ENCODE data around the gene ANKS1B.
"Not testable (repeated sequence)": the region's sequence is repeated elsewhere in the genome, so short reads cannot be mapped to it uniquely, and the experiment has no call there.

Gene ANKS1B

DNA sequence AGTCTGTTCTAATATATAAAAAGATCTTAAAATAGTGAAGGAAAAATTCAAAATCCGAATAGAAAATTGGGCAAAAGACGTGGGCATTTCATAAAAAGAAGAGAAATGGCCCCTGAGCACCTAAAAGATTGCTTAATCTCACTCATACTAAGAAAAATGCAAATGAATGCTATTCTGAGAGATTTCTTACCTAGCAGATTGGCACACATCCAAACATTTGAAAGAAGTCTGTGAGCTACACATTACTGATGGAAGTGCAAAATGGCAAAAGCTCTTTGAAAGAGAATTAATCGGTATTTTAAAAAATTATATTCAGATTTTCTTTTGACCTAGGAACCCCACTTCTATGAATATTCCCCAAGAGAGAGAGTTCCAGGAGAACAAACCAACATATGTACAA, 617.6 kb downstream of the ANKS1B start:
- no peaks in the 10 kb centered on the region for H3K36me3 ChIP-seq (ENCODE audit: insufficient read depth, insufficient read length, low read length)
- TF ChIP-seq ZNF274 (IDR thresholded peaks at IDR 0.05; ENCODE audit: low read depth, low read length) = no peak
- no peak for TF ChIP-seq YY1 (IDR thresholded peaks at IDR 0.05; ENCODE audit: insufficient read depth, insufficient read length)
- TF ChIP-seq SUZ12 (IDR thresholded peaks at IDR 0.05; ENCODE audit: extremely low read depth, insufficient read depth, insufficient read length) = no peak
- no peak for DNase-seq (ENCODE audit: low read depth, low spot score)
- no peaks in the 10 kb centered on the region for H3K9me3 ChIP-seq (ENCODE audit: insufficient read depth, low read length)
- H3K4me3 ChIP-seq (ENCODE audit: insufficient read length, low read depth) = no peak overlapping the region
- no peaks in the 10 kb centered on the region for H3K4me1 ChIP-seq (ENCODE audit: insufficient read depth, insufficient read length)
- no peak overlapping the region for H3K9ac ChIP-seq (ENCODE audit: insufficient read length, low read depth)
- H3K27me3 ChIP-seq (ENCODE audit: insufficient read depth, insufficient read length) = no peaks in the 10 kb centered on the region

DNA sequence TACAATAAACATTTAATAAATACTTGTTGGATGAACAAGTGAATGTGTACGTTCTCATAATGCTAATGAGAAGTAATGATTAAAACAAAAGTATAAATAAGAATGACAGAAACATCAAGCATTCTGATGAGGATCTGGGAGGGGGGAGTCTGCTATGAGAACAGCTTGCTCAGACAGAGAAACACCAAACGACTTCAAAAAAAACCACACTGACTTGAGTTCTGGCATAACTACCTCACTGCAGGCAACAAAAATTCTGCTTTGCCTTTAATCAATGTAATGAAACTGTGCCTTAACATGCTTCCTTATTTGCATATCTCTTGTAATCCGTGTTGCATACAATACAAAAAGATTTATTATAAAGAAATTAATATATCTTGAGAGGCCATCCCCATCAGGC, 632.5 kb downstream of the ANKS1B start:
- Histone ChIP-seq H3K4me3 (ENCODE audit: insufficient read length, low read depth) (no peak overlapping the region), H3K9ac (ENCODE audit: insufficient read length, low read depth) (no peak overlapping the region), H3K36me3 (ENCODE audit: insufficient read depth, insufficient read length, low read length) (no peaks in the 10 kb centered on the region), H3K4me1 (ENCODE audit: insufficient read depth, insufficient read length) (no peaks in the 10 kb centered on the region), H3K9me3 (ENCODE audit: insufficient read depth, low read length) (no peaks in the 10 kb centered on the region), H3K27me3 (ENCODE audit: insufficient read depth, insufficient read length) (no peaks in the 10 kb centered on the region)
- no peak for TF ChIP-seq YY1 (IDR thresholded peaks at IDR 0.05; ENCODE audit: insufficient read depth, insufficient read length)
- no peak for TF ChIP-seq ZNF274 (IDR thresholded peaks at IDR 0.05; ENCODE audit: low read depth, low read length)
- no peak for TF ChIP-seq SUZ12 (IDR thresholded peaks at IDR 0.05; ENCODE audit: extremely low read depth, insufficient read depth, insufficient read length)
- no peak for DNase-seq (ENCODE audit: low read depth, low spot score)

DNA sequence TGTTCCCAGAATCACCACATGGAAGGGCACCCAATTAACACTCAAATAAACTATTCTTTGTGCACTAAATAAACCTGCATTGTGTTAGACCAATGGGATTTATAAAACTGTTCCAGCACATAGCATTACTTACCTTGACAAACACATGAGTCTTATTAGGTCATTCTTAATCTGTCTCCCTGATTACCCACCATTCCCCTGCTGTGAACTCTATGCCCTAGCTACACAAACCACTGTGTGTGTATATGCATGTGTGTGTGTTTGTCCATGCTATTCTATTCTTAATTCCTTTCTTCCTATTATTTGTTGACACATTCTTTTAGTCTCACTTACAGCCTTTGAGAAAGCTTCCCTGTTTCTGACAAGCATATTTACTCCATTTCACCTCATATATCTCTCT, 640.8 kb downstream of the ANKS1B start:
- no peaks in the 10 kb centered on the region for H3K27me3 ChIP-seq (ENCODE audit: insufficient read depth, insufficient read length)
- no peaks in the 10 kb centered on the region for H3K36me3 ChIP-seq (ENCODE audit: insufficient read depth, insufficient read length, low read length)
- no peaks in the 10 kb centered on the region for H3K9me3 ChIP-seq (ENCODE audit: insufficient read depth, low read length)
- H3K4me3 ChIP-seq (ENCODE audit: insufficient read length, low read depth) = no peak overlapping the region
- no peaks in the 10 kb centered on the region for H3K4me1 ChIP-seq (ENCODE audit: insufficient read depth, insufficient read length)
- no peak for TF ChIP-seq YY1 (IDR thresholded peaks at IDR 0.05; ENCODE audit: insufficient read depth, insufficient read length)
- no peak for TF ChIP-seq ZNF274 (IDR thresholded peaks at IDR 0.05; ENCODE audit: low read depth, low read length)
- no peak for TF ChIP-seq SUZ12 (IDR thresholded peaks at IDR 0.05; ENCODE audit: extremely low read depth, insufficient read depth, insufficient read length)
- no peak overlapping the region for H3K9ac ChIP-seq (ENCODE audit: insufficient read length, low read depth)
- DNase-seq (ENCODE audit: low read depth, low spot score) = no peak

DNA sequence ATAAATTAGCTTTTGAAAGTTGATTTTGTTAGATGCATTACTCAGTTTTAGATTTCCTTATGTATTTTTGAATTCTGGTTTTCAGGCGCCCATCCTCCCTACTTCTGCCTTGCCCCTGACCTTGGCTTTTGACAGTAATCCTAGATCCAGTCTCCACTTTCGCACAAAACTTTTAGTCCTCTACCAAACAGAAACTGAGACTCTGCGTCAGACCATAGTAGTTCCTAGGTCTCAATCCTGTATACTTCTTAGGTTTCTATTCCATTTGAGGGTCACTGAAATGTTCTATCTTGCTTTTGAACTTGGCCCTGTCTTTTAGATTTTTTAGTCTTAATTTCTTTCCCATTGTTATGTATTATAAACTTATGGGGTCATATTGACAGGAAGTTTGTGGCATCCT, 645.1 kb downstream of the ANKS1B start:
- no peaks in the 10 kb centered on the region for H3K36me3 ChIP-seq (ENCODE audit: insufficient read depth, insufficient read length, low read length)
- H3K27me3 ChIP-seq (ENCODE audit: insufficient read depth, insufficient read length) = no peaks in the 10 kb centered on the region
- no peak overlapping the region for H3K4me3 ChIP-seq (ENCODE audit: insufficient read length, low read depth)
- H3K4me1 ChIP-seq (ENCODE audit: insufficient read depth, insufficient read length) = no peaks in the 10 kb centered on the region
- no peaks in the 10 kb centered on the region for H3K9me3 ChIP-seq (ENCODE audit: insufficient read depth, low read length)
- TF ChIP-seq SUZ12 (IDR thresholded peaks at IDR 0.05; ENCODE audit: extremely low read depth, insufficient read depth, insufficient read length) = no peak
- TF ChIP-seq ZNF274 (IDR thresholded peaks at IDR 0.05; ENCODE audit: low read depth, low read length) = no peak
- TF ChIP-seq YY1 (IDR thresholded peaks at IDR 0.05; ENCODE audit: insufficient read depth, insufficient read length) = no peak
- H3K9ac ChIP-seq (ENCODE audit: insufficient read length, low read depth) = no peak overlapping the region
- DNase-seq (ENCODE audit: low read depth, low spot score) = no peak

DNA sequence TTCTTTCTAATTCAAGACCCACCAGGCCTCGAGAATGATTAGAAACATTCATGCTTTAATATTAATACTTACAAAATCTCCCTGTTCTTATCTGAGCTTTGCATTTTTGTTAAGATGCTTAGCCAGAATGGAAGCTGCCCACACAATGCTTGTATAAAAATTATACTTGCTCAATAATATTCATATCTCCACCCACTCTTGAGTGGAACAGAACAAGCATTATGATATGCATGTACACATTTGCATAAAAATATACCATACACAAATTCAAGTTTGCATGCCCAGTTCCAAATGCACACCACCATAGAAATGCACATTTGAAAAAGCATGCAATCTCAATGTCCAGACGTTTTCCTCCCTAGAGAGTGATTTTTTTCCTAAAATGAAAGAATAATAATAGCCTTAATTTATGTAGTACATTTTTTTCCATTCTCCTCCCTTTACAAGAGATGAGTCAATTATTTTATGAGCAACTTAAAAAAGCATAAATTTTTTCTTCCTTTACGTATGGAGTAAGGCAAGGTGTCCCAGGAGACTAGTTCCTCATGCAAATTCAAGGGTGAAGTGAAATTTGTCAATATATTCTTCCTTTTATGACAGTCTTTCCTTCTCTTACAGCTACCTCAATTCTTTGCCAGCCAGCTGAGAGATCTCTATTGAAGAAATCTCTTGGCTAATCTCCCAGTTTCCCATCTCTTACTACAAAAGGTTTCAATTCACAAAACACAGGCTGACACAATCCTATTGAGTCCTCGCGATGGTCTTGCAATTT, 650.3 kb downstream of the ANKS1B start:
- no peak for DNase-seq (ENCODE audit: low read depth, low spot score)
- Histone ChIP-seq H3K27me3 (ENCODE audit: insufficient read depth, insufficient read length) (no peaks in the 10 kb centered on the region), H3K4me3 (ENCODE audit: insufficient read length, low read depth) (no peak overlapping the region), H3K9me3 (ENCODE audit: insufficient read depth, low read length) (no peaks in the 10 kb centered on the region), H3K36me3 (ENCODE audit: insufficient read depth, insufficient read length, low read length) (no peaks in the 10 kb centered on the region), H3K9ac (ENCODE audit: insufficient read length, low read depth) (no peak overlapping the region), H3K4me1 (ENCODE audit: insufficient read depth, insufficient read length) (no peaks in the 10 kb centered on the region)
- TF ChIP-seq ZNF274 (IDR thresholded peaks at IDR 0.05; ENCODE audit: low read depth, low read length) = no peak
- no peak for TF ChIP-seq SUZ12 (IDR thresholded peaks at IDR 0.05; ENCODE audit: extremely low read depth, insufficient read depth, insufficient read length)
- no peak for TF ChIP-seq YY1 (IDR thresholded peaks at IDR 0.05; ENCODE audit: insufficient read depth, insufficient read length)

DNA sequence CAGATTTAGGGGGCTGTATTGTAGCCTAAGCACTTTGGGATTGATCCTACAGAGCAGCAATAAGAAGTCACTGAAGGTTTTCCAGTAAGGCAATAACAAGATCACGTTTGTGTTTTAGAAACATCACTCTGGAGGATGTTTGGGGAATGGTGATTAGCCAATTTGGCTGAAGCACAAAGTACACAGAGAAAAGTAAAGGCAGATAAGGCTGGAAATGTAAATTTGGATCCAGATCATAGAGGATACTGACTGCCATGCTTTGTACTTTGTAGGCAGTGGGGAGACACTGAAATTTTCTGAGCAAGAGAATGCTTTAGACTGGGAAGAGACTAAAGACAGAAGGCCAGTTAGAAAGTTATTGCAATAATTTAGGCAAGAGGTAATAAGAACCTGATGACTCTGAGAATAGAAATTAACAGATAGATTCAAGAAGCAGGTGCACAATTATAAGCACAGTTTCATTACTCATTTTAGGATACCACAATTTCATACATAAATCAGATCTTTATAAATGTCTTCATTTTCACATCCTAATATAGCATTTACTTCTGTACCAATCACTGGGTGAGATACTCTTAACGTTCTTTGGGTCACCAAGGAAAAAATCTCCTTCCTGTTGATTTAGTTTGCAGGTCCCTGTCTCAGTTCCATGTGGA, 651.7 kb downstream of the ANKS1B start:
- DNase-seq (ENCODE audit: low read depth, low spot score) = no peak
- H3K4me1 ChIP-seq (ENCODE audit: insufficient read depth, insufficient read length) = no peaks in the 10 kb centered on the region
- no peaks in the 10 kb centered on the region for H3K36me3 ChIP-seq (ENCODE audit: insufficient read depth, insufficient read length, low read length)
- no peak overlapping the region for H3K4me3 ChIP-seq (ENCODE audit: insufficient read length, low read depth)
- no peak overlapping the region for H3K9ac ChIP-seq (ENCODE audit: insufficient read length, low read depth)
- no peaks in the 10 kb centered on the region for H3K9me3 ChIP-seq (ENCODE audit: insufficient read depth, low read length)
- H3K27me3 ChIP-seq (ENCODE audit: insufficient read depth, insufficient read length) = no peaks in the 10 kb centered on the region
- TF ChIP-seq YY1 (IDR thresholded peaks at IDR 0.05; ENCODE audit: insufficient read depth, insufficient read length) (no peak), ZNF274 (IDR thresholded peaks at IDR 0.05; ENCODE audit: low read depth, low read length) (no peak), SUZ12 (IDR thresholded peaks at IDR 0.05; ENCODE audit: extremely low read depth, insufficient read depth, insufficient read length) (no peak)

DNA sequence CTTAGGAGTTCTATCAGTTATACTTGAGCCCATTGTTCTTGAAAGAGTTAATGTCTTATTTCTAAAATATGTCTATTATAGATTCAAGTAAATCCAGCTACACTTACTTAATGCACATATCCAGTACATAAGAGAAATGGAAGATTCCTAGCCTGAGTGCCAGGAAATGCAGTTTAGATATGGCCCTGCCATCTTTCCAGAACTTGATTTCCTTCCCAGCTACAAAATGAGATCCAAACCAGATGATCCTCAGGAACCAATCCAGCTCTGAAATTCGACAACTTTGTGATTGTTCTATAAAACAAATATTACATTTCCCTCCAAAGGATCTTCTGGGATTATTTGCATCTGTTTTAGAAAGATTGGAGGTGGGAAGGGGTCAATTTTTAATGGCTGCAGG, 654.5 kb downstream of the ANKS1B start:
- no peak for TF ChIP-seq YY1 (IDR thresholded peaks at IDR 0.05; ENCODE audit: insufficient read depth, insufficient read length)
- TF ChIP-seq ZNF274 (IDR thresholded peaks at IDR 0.05; ENCODE audit: low read depth, low read length) = no peak
- no peak for TF ChIP-seq SUZ12 (IDR thresholded peaks at IDR 0.05; ENCODE audit: extremely low read depth, insufficient read depth, insufficient read length)
- H3K4me3 ChIP-seq (ENCODE audit: insufficient read length, low read depth) = no peak overlapping the region
- H3K9ac ChIP-seq (ENCODE audit: insufficient read length, low read depth) = no peak overlapping the region
- no peak for DNase-seq (ENCODE audit: low read depth, low spot score)
- H3K4me1 ChIP-seq (ENCODE audit: insufficient read depth, insufficient read length) = no peaks in the 10 kb centered on the region
- H3K9me3 ChIP-seq (ENCODE audit: insufficient read depth, low read length) = no peaks in the 10 kb centered on the region
- H3K27me3 ChIP-seq (ENCODE audit: insufficient read depth, insufficient read length) = no peaks in the 10 kb centered on the region
- no peaks in the 10 kb centered on the region for H3K36me3 ChIP-seq (ENCODE audit: insufficient read depth, insufficient read length, low read length)

DNA sequence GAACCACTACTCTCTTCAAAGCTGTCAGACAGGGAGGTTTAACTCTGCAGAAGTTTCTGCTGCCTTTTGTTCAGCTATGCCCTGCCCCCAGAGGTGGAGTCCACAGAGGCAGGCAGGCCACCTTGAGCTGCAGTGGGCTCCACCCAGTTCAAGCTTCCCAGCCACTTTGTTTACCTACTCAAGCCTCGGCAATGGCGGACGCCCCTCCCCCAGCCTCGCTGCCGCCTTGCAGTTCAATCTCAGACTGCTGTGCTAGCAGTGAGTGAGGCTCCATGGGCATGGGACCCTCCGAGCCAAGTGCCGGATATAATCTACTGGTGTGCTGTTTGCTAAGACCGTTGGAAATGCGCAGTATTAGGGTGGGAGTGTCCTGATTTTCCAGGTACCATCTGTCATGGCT, 663.5 kb downstream of the ANKS1B start:
- not testable (repeated sequence) for H3K36me3 ChIP-seq (ENCODE audit: insufficient read depth, insufficient read length, low read length); H3K4me1 ChIP-seq (ENCODE audit: insufficient read depth, insufficient read length); H3K27me3 ChIP-seq (ENCODE audit: insufficient read depth, insufficient read length); DNase-seq (ENCODE audit: low read depth, low spot score); H3K4me3 ChIP-seq (ENCODE audit: insufficient read length, low read depth); H3K9me3 ChIP-seq (ENCODE audit: insufficient read depth, low read length); H3K9ac ChIP-seq (ENCODE audit: insufficient read length, low read depth)
